SH-SY5Y (cell line): ENCODE measurements around the gene MCF2L2.

Experiments used
- GATA2 ChIP-seq: IDR thresholded peaks from 2 replicates; pipeline ENCODE4 v1.6.1; 2011; ENCODE audit warnings: mild to moderate bottlenecking, low read depth, low read length
- GATA3 ChIP-seq: IDR thresholded peaks from 2 replicates; pipeline ENCODE4 v1.6.1; 2011; ENCODE audit warnings: low read depth, mild to moderate bottlenecking, low read length, moderate library complexity

GRCh38 chr3:183178833-183179549 is 249.4 kb downstream of the MCF2L2 start:
- TF ChIP-seq GATA3 (no peak), GATA2 (no peak)
